H9 (cell line): ENCODE results near the gene CDC42EP3. TPM values are rescaled to one million over a fixed set of nuclear protein-coding genes. Genes with fewer than 3 reads are reported as not detected.

Experiments
- DNase-seq: peaks from one replicate; pipeline ENCODE4 v3.0.0-alpha.2; 2017
- H2AFZ ChIP-seq: one replicate; pipeline ENCODE4 v1.6.1; 2013; ENCODE audit warnings: mild to moderate bottlenecking, low read length, control low read depth, moderate library complexity
- H2AK5ac ChIP-seq: 2 replicates; pipeline ENCODE4 v1.6.1; 2013; ENCODE audit warnings: low read length, control low read depth, mixed read lengths; ENCODE audit not compliant: insufficient read length
- H2BK120ac ChIP-seq: one replicate; pipeline ENCODE4 v1.6.1; 2013; ENCODE audit warnings: low read depth, mild to moderate bottlenecking, low read length, control low read depth, inconsistent platforms; ENCODE audit not compliant: poor library complexity, severe bottlenecking
- H2BK12ac ChIP-seq: 2 replicates; pipeline ENCODE4 v1.6.1; 2013; ENCODE audit warnings: low read length, control low read depth, mixed read lengths, low read depth; ENCODE audit not compliant: insufficient read length
- H2BK15ac ChIP-seq: 2 replicates; pipeline ENCODE4 v1.6.1; 2013; ENCODE audit warnings: low read depth, low read length, control low read depth
- H2BK20ac ChIP-seq: one replicate; pipeline ENCODE4 v1.6.1; 2013; ENCODE audit warnings: low read depth, mild to moderate bottlenecking, low read length, control low read depth, inconsistent platforms; ENCODE audit not compliant: poor library complexity, severe bottlenecking
- H2BK5ac ChIP-seq: 2 replicates; pipeline ENCODE4 v1.6.1; 2013; ENCODE audit warnings: low read length, control low read depth, mixed read lengths; ENCODE audit not compliant: insufficient read length
- H3K14ac ChIP-seq: 2 replicates; pipeline ENCODE4 v1.6.1; 2013; ENCODE audit warnings: low read length, control low read depth; ENCODE audit not compliant: insufficient read depth
- H3K18ac ChIP-seq: 2 replicates; pipeline ENCODE4 v1.6.1; 2013; ENCODE audit warnings: low read depth, mild to moderate bottlenecking, mixed read lengths, low read length, control low read depth; ENCODE audit not compliant: insufficient read length
- H3K23ac ChIP-seq: 2 replicates; pipeline ENCODE4 v1.6.1; 2013; ENCODE audit warnings: low read length, control low read depth, mixed read lengths, low read depth; ENCODE audit not compliant: insufficient read length
- H3K23me2 ChIP-seq: 2 replicates; pipeline ENCODE4 v1.6.1; 2013; ENCODE audit warnings: low read depth, mild to moderate bottlenecking, mixed read lengths, low read length, control low read depth; ENCODE audit not compliant: insufficient read length, poor library complexity, severe bottlenecking
- H3K27ac ChIP-seq: 2 replicates; pipeline ENCODE4 v1.5.1; 2013; ENCODE audit warnings: low read length, control low read depth, mixed read lengths, low read depth; ENCODE audit not compliant: insufficient read length
- H3K27me3 ChIP-seq: 2 replicates; pipeline ENCODE4 v1.6.1; 2013; ENCODE audit warnings: low read length, control low read depth, inconsistent platforms; ENCODE audit not compliant: insufficient read depth
- H3K4ac ChIP-seq: 2 replicates; pipeline ENCODE4 v1.6.1; 2013; ENCODE audit warnings: low read depth, mild to moderate bottlenecking, control low read depth, inconsistent platforms, low read length, moderate library complexity
- H3K4me1 ChIP-seq: 2 replicates; pipeline ENCODE4 v1.6.1; 2013; ENCODE audit warnings: low read length, control low read depth, inconsistent platforms; ENCODE audit not compliant: insufficient read depth
- H3K4me2 ChIP-seq: 2 replicates; pipeline ENCODE4 v1.6.1; 2013; ENCODE audit warnings: low read length, control low read depth, mixed read lengths; ENCODE audit not compliant: insufficient read length, insufficient read depth
- H3K56ac ChIP-seq: 2 replicates; pipeline ENCODE4 v1.6.1; 2013; ENCODE audit warnings: low read depth, mild to moderate bottlenecking, mixed read lengths, low read length, control low read depth; ENCODE audit not compliant: insufficient read length
- H3K79me1 ChIP-seq: 2 replicates; pipeline ENCODE4 v1.6.1; 2013; ENCODE audit warnings: low read depth, mild to moderate bottlenecking, moderate library complexity, low read length, control low read depth, inconsistent platforms; ENCODE audit not compliant: insufficient read depth, poor library complexity, severe bottlenecking
- H3K79me2 ChIP-seq: 2 replicates; pipeline ENCODE4 v1.6.1; 2013; ENCODE audit warnings: low read length, control low read depth, inconsistent platforms; ENCODE audit not compliant: insufficient read depth
- H3K9ac ChIP-seq: 2 replicates; pipeline ENCODE4 v1.6.1; 2013; ENCODE audit warnings: low read length, control low read depth, mixed read lengths; ENCODE audit not compliant: insufficient read length; ENCODE audit errors: extremely low read depth
- H3K9me3 ChIP-seq: one replicate; pipeline ENCODE4 v1.6.1; 2013; ENCODE audit warnings: low read depth, low read length, inconsistent platforms; ENCODE audit not compliant: control insufficient read depth
- H3T11ph ChIP-seq: one replicate; pipeline ENCODE4 v1.6.1; 2013; ENCODE audit warnings: mild to moderate bottlenecking, low read length, control low read depth, inconsistent platforms
- H4K20me1 ChIP-seq: one replicate; pipeline ENCODE4 v1.6.1; 2013; ENCODE audit not compliant: control insufficient read depth, insufficient read length, insufficient read depth
- H4K5ac ChIP-seq: 2 replicates; pipeline ENCODE4 v1.6.1; 2013; ENCODE audit warnings: low read depth, mild to moderate bottlenecking, mixed read lengths, low read length, control low read depth; ENCODE audit not compliant: insufficient read length
- H4K8ac ChIP-seq: replicated peaks from 2 replicates; pipeline ENCODE4 v1.6.1; 2013; ENCODE audit warnings: low read length, control low read depth, mixed read lengths, low read depth; ENCODE audit not compliant: insufficient read length
- H4K91ac ChIP-seq: 2 replicates; pipeline ENCODE4 v1.6.1; 2013; ENCODE audit warnings: low read depth, mild to moderate bottlenecking, moderate library complexity, mixed read lengths, low read length, control low read depth; ENCODE audit not compliant: insufficient read length
- H3K27ac Mint-ChIP-seq, 3 experiments: 2 replicates in 2 of 3; 3 replicates in 1 of 3; pipeline ENCODE4 v1.8.0; 2020 to 2021; ENCODE audit warnings: mixed read lengths in 3 of 3, mild to moderate bottlenecking in 1 of 3, moderate library complexity in 1 of 3
- H3K27me3 Mint-ChIP-seq: 2 replicates; pipeline ENCODE4 v1.8.0; 2021; ENCODE audit warnings: low read depth, mild to moderate bottlenecking, moderate library complexity, mixed read lengths
- H3K36me3 Mint-ChIP-seq, 3 experiments: 2 replicates in 2 of 3; 3 replicates in 1 of 3; pipeline ENCODE4 v1.8.0; 2020 to 2021; ENCODE audit warnings: low read depth in 3 of 3, mixed read lengths in 3 of 3; ENCODE audit not compliant: insufficient read depth in 1 of 3
- H3K4me1 Mint-ChIP-seq, 2 experiments: 2 replicates each; pipeline ENCODE4 v1.8.0; 2020; ENCODE audit warnings: mixed read lengths in 2 of 2
- H3K4me3 Mint-ChIP-seq, 2 experiments: 2 replicates in 1 of 2; 3 replicates in 1 of 2; pipeline ENCODE4 v1.8.0; 2020 to 2021; ENCODE audit warnings: mild to moderate bottlenecking in 2 of 2, mixed read lengths in 2 of 2, moderate library complexity in 1 of 2
- H3K9me3 Mint-ChIP-seq, 2 experiments: 2 replicates in 1 of 2; 3 replicates in 1 of 2; pipeline ENCODE4 v1.8.0; 2020; ENCODE audit warnings: mild to moderate bottlenecking in 2 of 2, mixed read lengths in 2 of 2, moderate library complexity in 1 of 2
- WGBS: extraction: QIAGEN DNeasy Blood & Tissue Kit; methylation state at CpG from one replicate; pipeline ENCODE4 v1.1.7; 2013; ENCODE audit warnings: missing lambda C conversion rate, low lambda C conversion rate, mixed read lengths; ENCODE audit not compliant: insufficient read length; ENCODE audit errors: extremely low coverage; 5-methylcytosine and 5-hydroxymethylcytosine counted together
- total RNA-seq: library from RNA; stranded (reverse); gene quantifications from 2 replicates; pipeline ENCODE4 v1.2.1, GENCODE V29; 2021
- TF ChIP-seq, protein P1 (sequence below): fragments of 200-600 bp; sonication (generic); conservative IDR thresholded peaks from 3 replicates; pipeline ENCODE4 v1.8.0; 2021; ENCODE audit warnings: antibody characterized with exemption, mild to moderate bottlenecking

CDC42EP3 gene
- total RNA-seq, 1 experiment from 2014 or later, result 61.5 TPM

DNA sequence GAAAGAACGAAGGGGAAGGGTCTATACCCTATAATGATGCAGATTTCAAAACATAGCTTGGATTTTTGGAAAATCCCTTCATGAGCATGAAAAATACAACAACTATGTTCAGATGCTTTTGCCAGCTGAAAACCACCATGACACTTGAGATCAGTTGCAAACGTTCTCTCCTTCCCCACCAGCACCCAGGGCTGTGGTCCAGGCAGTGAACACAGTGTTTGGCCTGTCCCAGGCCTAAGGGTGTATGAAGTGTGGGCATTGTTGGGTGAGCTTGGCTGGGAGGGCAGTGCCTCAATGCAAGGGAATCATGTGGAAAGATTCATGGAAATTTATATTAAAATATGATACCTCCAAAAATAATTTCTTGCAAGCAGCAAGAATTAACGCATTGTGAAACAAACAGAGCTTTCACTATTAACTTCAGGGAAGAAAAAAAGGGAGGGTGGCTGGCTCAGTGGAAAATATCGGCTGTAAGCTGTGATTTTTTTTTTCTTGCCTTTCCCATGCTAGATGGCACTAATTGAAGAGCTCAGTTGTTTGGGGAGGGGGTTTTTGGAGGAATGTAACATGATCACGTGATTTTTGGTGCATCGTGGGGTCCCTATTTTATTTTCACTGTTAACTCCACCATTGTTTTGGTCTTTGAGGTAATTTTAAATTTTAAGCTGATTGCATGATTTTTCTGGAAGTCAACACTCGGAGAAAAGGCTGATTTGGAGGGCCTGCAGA lies 52.0 kb downstream of the CDC42EP3 start:
- no peak overlapping the region for H3K4ac ChIP-seq
- no peaks in the 10 kb centered on the region for H3K79me2 ChIP-seq
- no peak overlapping the region for H3K4me3 Mint-ChIP-seq
- no peak for DNase-seq
- H2BK15ac ChIP-seq, result no peak overlapping the region
- H3K23me2 ChIP-seq, result no peaks in the 10 kb centered on the region
- no peaks in the 10 kb centered on the region for H3K27me3 ChIP-seq
- H3K36me3 Mint-ChIP-seq, result no peaks in the 10 kb centered on the region; a peak in 1 of 7 replicates
- no peaks in the 10 kb centered on the region for H3K79me1 ChIP-seq
- no peak overlapping the region for H3K56ac ChIP-seq
- TF ChIP-seq, protein P1, sequence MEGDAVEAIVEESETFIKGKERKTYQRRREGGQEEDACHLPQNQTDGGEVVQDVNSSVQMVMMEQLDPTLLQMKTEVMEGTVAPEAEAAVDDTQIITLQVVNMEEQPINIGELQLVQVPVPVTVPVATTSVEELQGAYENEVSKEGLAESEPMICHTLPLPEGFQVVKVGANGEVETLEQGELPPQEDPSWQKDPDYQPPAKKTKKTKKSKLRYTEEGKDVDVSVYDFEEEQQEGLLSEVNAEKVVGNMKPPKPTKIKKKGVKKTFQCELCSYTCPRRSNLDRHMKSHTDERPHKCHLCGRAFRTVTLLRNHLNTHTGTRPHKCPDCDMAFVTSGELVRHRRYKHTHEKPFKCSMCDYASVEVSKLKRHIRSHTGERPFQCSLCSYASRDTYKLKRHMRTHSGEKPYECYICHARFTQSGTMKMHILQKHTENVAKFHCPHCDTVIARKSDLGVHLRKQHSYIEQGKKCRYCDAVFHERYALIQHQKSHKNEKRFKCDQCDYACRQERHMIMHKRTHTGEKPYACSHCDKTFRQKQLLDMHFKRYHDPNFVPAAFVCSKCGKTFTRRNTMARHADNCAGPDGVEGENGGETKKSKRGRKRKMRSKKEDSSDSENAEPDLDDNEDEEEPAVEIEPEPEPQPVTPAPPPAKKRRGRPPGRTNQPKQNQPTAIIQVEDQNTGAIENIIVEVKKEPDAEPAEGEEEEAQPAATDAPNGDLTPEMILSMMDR, result no peak
- H2BK20ac ChIP-seq, result no peak overlapping the region
- no peak overlapping the region for H4K8ac ChIP-seq
- H3K9ac ChIP-seq, result no peak overlapping the region
- no peak overlapping the region for H3T11ph ChIP-seq
- no peak overlapping the region for H3K27ac ChIP-seq
- no peak overlapping the region for H2BK120ac ChIP-seq
- WGBS, result no CpG with 5 or more reads among the region's 7 CpGs
- H3K23ac ChIP-seq, result no peak overlapping the region
- H4K91ac ChIP-seq, result no peak overlapping the region
- H3K27me3 Mint-ChIP-seq, result no peaks in the 10 kb centered on the region
- no peak overlapping the region for H2AFZ ChIP-seq
- H4K5ac ChIP-seq, result no peak overlapping the region
- H3K27ac Mint-ChIP-seq, result no peak overlapping the region; a peak in 1 of 7 replicates
- no peaks in the 10 kb centered on the region for H4K20me1 ChIP-seq
- H3K18ac ChIP-seq, result no peak overlapping the region
- no peaks in the 10 kb centered on the region for H3K4me1 Mint-ChIP-seq
- no peak overlapping the region for H3K4me2 ChIP-seq
- H2BK5ac ChIP-seq, result no peak overlapping the region
- no peak overlapping the region for H3K14ac ChIP-seq
- H2AK5ac ChIP-seq, result no peak overlapping the region
- no peaks in the 10 kb centered on the region for H3K4me1 ChIP-seq
- no peak overlapping the region for H2BK12ac ChIP-seq
- H3K9me3 ChIP-seq, result no peaks in the 10 kb centered on the region
- no peaks in the 10 kb centered on the region; a peak in 2 of 5 replicates for H3K9me3 Mint-ChIP-seq
